ENCODE measurements around the gene MYL12A. TPM values are rescaled to one million over a fixed set of nuclear protein-coding genes. Genes with fewer than 3 reads are reported as not detected.

MYL12A gene
- total and polyA plus RNA-seq, 2 experiments from 2014 or later = 456 to 692 TPM

- DNase-seq (ENCODE audit: low spot score) = no peak
- Histone ChIP-seq H3K9me2 (replicated peaks; ENCODE audit: insufficient read depth) (no peaks in the 10 kb centered on the region), H3K4me1 (ENCODE audit: insufficient read depth) (peaks cover 18% of the 10 kb centered on the region), H3K36me3 (replicated peaks; ENCODE audit: insufficient read depth, low read depth) (no peaks in the 10 kb centered on the region), H2AFZ (no peak overlapping the region), H3K9me3 (ENCODE audit: low read depth) (no peaks in the 10 kb centered on the region), H3K27me3 (no peaks in the 10 kb centered on the region), H3K27ac (no peak overlapping the region), H3K4me3 (no peak overlapping the region), H3K79me2 (peaks cover 78% of the 10 kb centered on the region), H4K20me1 (ENCODE audit: insufficient read depth, poor library complexity, severe bottlenecking) (peaks cover 16% of the 10 kb centered on the region), H3K4me2 (peak overlapping the region; percentile 6)
- WGBS (ENCODE audit: low lambda C conversion rate, missing lambda C conversion rate) = 92% methylated on average over 8 of the region's 8 CpGs
- TF ChIP-seq, protein P1, sequence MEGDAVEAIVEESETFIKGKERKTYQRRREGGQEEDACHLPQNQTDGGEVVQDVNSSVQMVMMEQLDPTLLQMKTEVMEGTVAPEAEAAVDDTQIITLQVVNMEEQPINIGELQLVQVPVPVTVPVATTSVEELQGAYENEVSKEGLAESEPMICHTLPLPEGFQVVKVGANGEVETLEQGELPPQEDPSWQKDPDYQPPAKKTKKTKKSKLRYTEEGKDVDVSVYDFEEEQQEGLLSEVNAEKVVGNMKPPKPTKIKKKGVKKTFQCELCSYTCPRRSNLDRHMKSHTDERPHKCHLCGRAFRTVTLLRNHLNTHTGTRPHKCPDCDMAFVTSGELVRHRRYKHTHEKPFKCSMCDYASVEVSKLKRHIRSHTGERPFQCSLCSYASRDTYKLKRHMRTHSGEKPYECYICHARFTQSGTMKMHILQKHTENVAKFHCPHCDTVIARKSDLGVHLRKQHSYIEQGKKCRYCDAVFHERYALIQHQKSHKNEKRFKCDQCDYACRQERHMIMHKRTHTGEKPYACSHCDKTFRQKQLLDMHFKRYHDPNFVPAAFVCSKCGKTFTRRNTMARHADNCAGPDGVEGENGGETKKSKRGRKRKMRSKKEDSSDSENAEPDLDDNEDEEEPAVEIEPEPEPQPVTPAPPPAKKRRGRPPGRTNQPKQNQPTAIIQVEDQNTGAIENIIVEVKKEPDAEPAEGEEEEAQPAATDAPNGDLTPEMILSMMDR (IDR thresholded peaks at IDR 0.05; ENCODE audit: poor library complexity) = no peak
- TF ChIP-seq EZH2phosphoT487 (IDR thresholded peaks at IDR 0.05; ENCODE audit: low read depth, severe bottlenecking, unreplicated experiment) (no peak), EZH2 (IDR thresholded peaks at IDR 0.05; ENCODE audit: borderline replicate concordance) (no peak)
Observed at GRCh38 chr18:3251249-3251962, 3.8 kb downstream of the MYL12A start.

- Histone ChIP-seq H3K4me1 (ENCODE audit: insufficient read depth) (peaks cover 20% of the 10 kb centered on the region), H3K79me2 (peaks cover 78% of the 10 kb centered on the region), H2AFZ (no peak overlapping the region), H3K27ac (no peak overlapping the region), H4K20me1 (ENCODE audit: insufficient read depth, poor library complexity, severe bottlenecking) (peaks cover 16% of the 10 kb centered on the region), H3K9me2 (replicated peaks; ENCODE audit: insufficient read depth) (no peaks in the 10 kb centered on the region), H3K36me3 (replicated peaks; ENCODE audit: insufficient read depth, low read depth) (no peaks in the 10 kb centered on the region), H3K9me3 (ENCODE audit: low read depth) (no peaks in the 10 kb centered on the region), H3K27me3 (no peaks in the 10 kb centered on the region), H3K4me3 (no peak overlapping the region), H3K4me2 (peak overlapping the region; percentile 6)
- TF ChIP-seq EZH2phosphoT487 (IDR thresholded peaks at IDR 0.05; ENCODE audit: low read depth, severe bottlenecking, unreplicated experiment) = no peak
- TF ChIP-seq EZH2 (IDR thresholded peaks at IDR 0.05; ENCODE audit: borderline replicate concordance) = no peak
- no peak for DNase-seq (ENCODE audit: low spot score)
- WGBS (ENCODE audit: low lambda C conversion rate, missing lambda C conversion rate) = 74% methylated on average over 3 of the region's 3 CpGs
Observed at GRCh38 chr18:3251963-3252277, 4.3 kb downstream of the MYL12A start.

DNA sequence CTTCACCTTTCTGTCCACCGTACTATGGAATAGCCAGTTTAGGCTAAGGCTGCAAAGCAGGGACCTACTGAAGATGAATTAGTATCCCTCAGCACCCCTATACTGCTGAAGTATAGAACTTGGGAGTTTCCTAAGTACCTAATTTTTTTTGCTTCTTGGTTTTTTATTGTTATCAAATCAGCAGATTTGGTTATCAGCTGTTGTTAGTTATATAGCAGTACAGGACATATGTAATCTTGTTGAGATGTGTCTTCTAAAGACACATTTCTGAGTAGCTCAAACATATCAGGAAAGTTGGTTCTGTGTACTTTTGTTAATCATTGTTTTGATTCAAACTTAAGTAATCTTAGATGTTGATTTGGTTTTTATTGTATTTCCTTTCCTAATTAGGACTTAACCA is 5.2 kb downstream of the MYL12A start:
- no peaks in the 10 kb centered on the region for H3K9me3 ChIP-seq (ENCODE audit: low read depth)
- H4K20me1 ChIP-seq (ENCODE audit: insufficient read depth, poor library complexity, severe bottlenecking) = peaks cover 16% of the 10 kb centered on the region
- H2AFZ ChIP-seq = no peak overlapping the region
- WGBS (ENCODE audit: low lambda C conversion rate, missing lambda C conversion rate) = 82% methylated on average over 1 of the region's 1 CpG
- H3K9me2 ChIP-seq (replicated peaks; ENCODE audit: insufficient read depth) = no peaks in the 10 kb centered on the region
- H3K79me2 ChIP-seq = peaks cover 82% of the 10 kb centered on the region
- peak overlapping the region; percentile 13 for H3K4me2 ChIP-seq
- TF ChIP-seq, protein P1 (IDR thresholded peaks at IDR 0.05; ENCODE audit: poor library complexity) = no peak
- TF ChIP-seq EZH2 (IDR thresholded peaks at IDR 0.05; ENCODE audit: borderline replicate concordance) = no peak
- no peak for TF ChIP-seq EZH2phosphoT487 (IDR thresholded peaks at IDR 0.05; ENCODE audit: low read depth, severe bottlenecking, unreplicated experiment)
- peaks cover 29% of the 10 kb centered on the region for H3K4me1 ChIP-seq (ENCODE audit: insufficient read depth)
- no peak for DNase-seq (ENCODE audit: low spot score)
- H3K27me3 ChIP-seq = no peaks in the 10 kb centered on the region
- peaks cover 6% of the 10 kb centered on the region for H3K36me3 ChIP-seq (replicated peaks; ENCODE audit: insufficient read depth, low read depth)
- H3K4me3 ChIP-seq = no peak overlapping the region
- peak overlapping the region; percentile 15 for H3K27ac ChIP-seq

DNA sequence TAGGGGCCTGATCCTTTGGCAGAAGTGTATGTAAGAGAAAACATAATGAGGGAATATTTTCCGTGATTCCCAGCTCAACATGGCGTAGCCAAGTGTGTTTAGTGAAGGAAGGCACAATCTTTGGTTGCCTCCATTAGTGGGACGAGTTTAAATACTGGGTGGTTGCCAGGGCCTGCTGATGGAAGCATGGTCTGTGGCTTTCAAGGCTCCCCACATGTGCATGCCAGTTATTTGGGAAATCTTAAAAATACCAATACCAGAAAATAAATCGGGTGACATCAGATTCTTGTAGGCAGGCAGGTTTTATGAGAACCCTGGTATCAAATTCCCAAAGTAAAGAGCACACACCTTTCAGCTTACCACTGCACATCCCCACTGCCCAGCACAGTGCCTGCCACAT is 7.1 kb downstream of the MYL12A start:
- no peak for DNase-seq (ENCODE audit: low spot score)
- TF ChIP-seq, protein P1 (IDR thresholded peaks at IDR 0.05; ENCODE audit: poor library complexity) = no peak
- TF ChIP-seq EZH2 (IDR thresholded peaks at IDR 0.05; ENCODE audit: borderline replicate concordance) (no peak), EZH2phosphoT487 (IDR thresholded peaks at IDR 0.05; ENCODE audit: low read depth, severe bottlenecking, unreplicated experiment) (no peak)
- H4K20me1 ChIP-seq (ENCODE audit: insufficient read depth, poor library complexity, severe bottlenecking) = peaks cover 6% of the 10 kb centered on the region
- no peaks in the 10 kb centered on the region for H3K27me3 ChIP-seq
- WGBS (ENCODE audit: low lambda C conversion rate, missing lambda C conversion rate) = 93% methylated on average over 4 of the region's 4 CpGs
- no peak overlapping the region for H3K4me2 ChIP-seq
- H3K79me2 ChIP-seq = peaks cover 80% of the 10 kb centered on the region
- H3K9me2 ChIP-seq (replicated peaks; ENCODE audit: insufficient read depth) = no peaks in the 10 kb centered on the region
- no peak overlapping the region for H2AFZ ChIP-seq
- no peaks in the 10 kb centered on the region for H3K9me3 ChIP-seq (ENCODE audit: low read depth)
- H3K36me3 ChIP-seq (replicated peaks; ENCODE audit: insufficient read depth, low read depth) = peaks cover 7% of the 10 kb centered on the region
- H3K4me3 ChIP-seq = no peak overlapping the region
- peaks cover 23% of the 10 kb centered on the region for H3K4me1 ChIP-seq (ENCODE audit: insufficient read depth)
- H3K27ac ChIP-seq = peak overlapping the region; percentile 97
